GOT3 (cell line): ENCODE measurements around the gene TRIM21.
"Not testable (repeated sequence)": the region's sequence is repeated elsewhere in the genome, so short reads cannot be mapped to it uniquely, and the experiment has no call there.

ENCODE experiments used
- DNase-seq: peaks from one replicate; lab custom pipeline; 2025; ENCODE audit warnings: mixed read lengths; lab: John Stamatoyannopoulos, UW

TRIM21 gene

DNA sequence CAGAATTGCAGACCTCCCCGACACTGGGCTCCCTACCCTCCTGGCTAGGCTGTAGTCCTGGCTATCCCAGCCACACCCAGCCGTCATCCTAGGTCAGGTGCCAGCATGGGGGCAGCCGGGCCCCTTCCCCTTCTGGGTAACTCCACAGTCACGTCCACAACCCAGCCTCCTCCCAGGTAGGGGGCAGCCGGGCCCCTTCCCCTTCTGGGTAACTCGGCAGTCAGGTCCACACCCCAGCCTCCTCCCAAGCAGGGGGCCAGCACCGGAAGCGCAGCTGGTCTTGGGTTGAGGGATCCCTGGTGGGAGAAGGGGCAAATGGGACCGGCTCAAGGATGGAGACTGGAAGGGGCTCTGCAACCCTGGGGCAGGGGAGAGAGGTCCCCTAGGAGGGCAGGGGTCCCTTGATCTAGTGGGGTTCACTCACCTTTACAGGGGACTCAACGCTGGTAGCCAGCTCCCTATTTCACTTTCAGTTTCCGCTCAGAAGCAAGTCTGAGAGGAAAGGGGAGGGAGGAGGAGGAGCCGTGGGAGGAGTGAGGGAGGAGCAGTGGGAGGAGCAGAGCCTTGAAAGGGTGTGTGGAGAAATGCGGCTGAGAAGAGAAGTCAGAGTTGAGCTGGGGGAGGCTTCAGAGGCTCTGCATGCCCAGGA lies at the start of gene TRIM21:
Gene TRIM21, minus strand, starts transcription at position 494 of the 649 bp plus-strand sequence. CDS start 3,293 bp downstream, outside the sequence.
- DNase-seq, result no peak

DNA sequence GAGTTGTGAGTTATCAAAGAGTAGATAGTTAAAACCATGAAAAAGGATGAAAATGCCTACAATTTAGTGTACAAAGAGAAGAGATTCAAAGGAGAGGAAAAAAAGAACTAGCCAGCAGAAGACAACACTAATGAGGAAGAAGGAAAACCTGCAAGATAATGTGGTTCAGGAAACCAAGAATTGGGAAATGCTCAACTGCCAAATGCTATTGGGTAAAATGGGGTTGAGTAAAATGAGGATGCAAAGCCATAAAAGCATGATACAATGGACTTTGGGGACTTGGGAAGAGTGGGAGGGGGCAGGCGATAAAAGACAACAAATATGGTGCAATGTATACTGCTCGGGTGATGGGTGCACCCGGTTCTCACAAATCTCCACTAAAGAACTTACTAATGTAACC lies 48.0 kb upstream of the TRIM21 start:
- DNase-seq, result no peak

DNA sequence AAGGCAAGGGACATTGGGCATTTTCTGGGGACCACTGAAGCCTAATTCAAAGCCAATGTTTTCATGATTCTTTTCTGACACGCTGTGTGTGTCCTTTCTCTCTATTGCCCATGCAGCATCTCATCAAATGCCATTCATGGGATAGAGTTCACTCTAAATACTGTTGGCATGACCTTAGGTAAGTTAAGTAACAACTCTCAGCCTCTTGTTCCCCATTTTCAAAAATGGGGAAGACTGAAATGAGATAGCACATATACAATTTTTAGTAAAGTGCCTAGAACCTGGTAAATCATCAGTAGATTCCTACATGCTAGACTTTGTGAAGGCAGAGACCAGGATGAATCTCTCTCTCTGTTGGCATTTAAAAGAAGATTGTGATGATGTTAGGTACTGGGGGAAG lies 42.9 kb upstream of the TRIM21 start:
- DNase-seq, result no peak

DNA sequence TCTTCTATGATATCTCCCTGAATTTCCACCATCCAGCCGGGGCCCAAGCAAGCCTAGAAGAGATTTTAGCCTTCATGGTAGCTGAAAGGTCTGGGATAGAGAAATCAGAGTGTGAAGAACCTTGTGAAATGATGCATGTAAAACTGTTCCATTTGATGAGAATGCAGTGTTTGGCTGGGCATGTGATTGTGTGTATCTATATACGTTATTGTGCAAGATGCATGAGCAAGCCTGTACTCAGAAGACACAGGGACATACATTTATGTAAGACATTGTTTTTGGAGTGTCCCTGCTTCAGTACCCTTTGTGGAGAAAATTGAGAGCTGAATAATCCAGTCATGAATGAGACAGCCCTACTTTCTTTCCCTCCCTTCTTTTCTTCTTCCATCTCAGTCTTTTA lies 40.4 kb upstream of the TRIM21 start:
- no peak for DNase-seq

DNA sequence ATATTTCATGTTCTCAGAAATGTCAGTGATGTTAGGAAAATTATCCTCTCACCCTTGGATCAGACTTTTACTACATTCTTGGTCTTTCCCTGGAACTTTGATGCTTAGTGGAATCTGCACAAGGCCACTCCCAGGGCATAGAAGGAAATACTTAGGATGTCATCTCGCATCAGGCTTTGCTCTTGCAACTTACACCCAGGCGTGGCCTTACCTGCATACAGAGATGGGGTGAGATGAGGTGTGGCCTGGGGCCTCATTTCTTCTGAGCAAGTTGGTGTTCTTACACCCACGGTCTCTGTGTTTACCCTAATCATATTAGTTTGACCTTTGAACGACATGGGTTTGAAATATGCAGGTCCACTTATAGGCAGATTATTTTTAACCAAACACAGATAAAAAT lies 36.5 kb upstream of the TRIM21 start:
- DNase-seq, result no peak

DNA sequence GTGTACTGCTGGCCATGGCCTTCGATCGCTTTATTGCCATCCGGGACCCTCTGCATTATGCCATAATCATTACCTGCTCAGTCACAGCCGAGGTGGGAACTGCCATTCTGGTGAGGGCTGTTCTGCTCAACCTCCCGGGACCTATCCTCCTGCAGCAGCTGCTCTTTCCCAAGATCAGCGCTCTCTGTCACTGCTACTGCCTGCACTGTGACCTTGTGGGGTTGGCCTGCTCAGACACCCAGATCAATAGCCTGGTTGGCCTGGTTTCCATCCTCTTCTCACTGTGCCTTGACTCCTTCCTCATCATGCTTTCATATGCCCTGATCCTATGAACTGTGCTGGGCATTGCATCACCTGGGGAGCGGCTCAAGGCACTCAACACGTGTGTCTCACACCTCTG lies 24.9 kb upstream of the TRIM21 start:
- DNase-seq, result no peak

DNA sequence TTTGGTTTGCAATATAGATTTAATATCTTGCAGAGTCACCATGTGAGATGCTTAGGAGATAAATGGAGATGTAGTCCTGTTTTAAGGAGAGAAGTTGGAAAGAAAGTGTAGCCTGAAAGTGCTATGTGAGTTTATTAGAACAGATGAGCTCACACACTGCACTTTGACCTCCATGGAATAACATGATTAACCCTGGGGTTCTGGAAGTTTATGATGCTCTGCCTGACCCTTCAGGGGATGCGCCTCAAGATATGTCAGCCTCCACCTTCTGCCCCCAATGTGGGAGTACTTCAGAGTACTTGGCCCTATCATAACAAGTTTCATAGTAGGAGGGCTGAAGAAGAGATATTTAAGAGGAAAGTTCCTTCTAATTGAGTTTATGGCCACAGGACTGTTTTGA lies 23.3 kb upstream of the TRIM21 start:
- no peak for DNase-seq

DNA sequence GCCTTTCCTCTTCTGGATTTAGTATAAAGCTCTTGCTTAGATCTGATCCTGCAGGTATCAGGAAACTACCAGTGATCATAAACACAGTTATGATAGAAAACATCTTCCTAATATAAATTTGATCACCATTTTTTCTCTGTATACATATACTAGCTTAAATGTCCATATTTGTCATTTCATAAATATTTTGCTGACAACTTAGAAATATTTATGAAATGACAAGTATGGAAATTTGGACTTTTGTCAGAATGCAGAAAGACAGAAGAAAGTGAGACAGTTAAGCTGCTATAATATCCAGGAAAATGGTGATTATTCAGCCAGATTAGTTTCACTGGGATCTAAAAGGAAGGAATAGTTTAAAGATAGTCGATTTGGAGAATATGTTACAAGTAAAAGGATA lies 22.8 kb upstream of the TRIM21 start:
- no peak for DNase-seq

DNA sequence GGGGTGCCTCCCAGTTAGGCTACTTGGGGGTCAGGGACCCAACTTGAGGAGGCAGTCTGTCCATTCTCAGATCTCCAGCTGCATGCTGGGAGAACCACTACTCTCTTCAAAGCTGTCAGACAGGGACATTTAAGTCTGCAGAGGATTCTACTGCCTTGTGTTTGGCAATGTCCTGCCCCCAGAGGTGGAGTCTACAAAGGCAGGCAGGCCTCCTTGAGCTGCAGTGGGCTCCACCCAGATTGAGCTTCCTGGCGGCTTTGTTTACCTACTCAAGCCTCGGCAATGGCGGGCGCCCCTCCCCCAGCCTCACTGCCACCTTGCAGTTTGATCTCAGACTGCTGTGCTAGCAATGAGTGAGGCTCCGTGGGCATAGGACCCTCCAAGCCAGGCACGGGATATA lies 12.7 kb upstream of the TRIM21 start:
- not testable (repeated sequence) for DNase-seq

DNA sequence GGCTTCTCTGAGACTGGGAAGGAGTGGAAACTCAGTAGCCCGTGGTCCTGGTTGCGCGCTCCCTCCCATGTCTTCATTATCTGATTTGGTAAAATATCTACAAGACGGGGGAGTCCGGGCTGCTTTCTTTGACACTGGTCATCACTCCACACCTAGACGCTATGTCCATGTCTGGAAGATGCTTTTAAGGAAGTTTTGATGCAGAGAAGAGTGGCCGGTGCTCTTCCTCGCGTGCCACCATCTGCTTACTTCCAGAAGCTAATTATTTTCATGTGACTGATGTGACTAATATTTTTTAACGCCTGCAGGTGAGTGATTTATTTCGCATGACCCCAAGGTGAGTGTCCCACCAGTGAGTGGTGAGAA lies 339 bp upstream of the TRIM21 start:
- DNase-seq, result no peak

DNA sequence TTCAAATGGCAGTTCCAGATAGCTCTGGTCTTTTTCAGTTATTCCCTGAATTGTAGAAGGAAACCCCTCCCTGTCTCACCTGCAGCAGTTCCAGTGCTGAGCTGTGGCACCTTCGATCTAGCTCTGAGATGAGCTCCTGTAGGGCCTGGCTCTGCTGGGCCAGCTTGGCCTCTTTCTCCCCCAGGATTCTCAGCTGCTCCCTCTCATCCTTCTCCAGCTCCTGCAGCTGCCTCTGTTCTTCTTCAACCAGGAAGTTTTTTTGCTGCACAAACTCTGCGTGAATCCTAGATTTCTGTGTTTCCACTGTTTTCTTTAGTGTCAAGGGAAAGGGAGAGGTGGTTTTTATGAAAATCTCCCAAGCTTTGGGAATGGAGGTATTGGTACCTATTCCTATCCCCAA lies 5.3 kb downstream of the TRIM21 start:
- DNase-seq, result no peak

DNA sequence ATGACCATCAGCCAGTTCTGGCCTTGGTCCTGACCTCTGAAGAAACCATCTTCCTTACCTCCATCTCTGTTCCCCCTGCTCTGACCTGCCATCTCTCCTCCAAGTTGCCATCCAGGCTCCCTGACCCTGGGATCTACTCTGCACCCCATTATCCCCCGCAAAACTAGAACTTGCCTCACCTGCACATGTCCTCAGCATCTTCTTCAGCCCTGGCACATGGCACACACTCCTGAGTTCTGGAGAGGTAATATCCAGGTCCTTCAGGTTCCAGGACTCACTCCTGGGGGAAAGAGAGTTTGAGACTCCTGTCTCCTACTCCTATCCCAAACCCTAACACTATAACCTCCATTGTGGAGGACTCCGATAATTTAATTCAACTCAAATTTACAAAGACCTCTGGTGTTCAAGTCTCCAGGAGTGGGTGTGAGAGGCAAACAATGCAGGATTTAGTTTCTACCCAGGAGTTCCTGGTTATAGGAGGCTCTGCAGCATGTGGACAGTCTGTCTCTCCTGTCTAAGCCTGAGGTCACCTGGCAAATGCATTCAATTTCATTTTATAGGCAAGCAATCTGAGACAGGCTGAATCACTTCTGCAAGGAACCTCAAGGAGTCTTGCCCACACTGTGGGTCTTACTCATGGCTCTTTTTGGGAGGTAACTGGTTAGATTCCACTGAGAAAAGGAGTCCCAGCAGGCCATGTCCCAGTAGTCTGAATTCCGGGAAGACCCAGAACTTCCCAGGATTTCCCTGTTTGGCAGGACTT lies 7.3 kb downstream of the TRIM21 start:
- DNase-seq, result no peak

DNA sequence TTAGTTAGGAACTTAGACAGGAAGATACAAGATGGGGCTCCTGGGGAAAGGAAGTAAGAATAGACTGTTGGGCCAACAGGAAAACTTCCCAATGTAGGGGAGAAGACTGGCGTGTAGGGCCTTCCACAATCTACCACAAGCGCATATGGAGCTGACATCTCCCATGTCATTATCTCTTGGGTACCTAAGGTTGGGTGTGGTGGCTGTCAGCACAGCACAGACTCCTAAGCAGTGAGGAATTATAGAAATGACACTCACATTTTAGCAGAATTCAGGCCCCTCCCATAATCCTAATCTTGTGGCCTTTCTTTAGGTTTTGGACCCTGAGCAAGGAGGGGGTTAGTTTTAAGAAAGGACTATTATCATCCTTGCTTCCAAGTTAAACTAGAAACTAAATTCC lies 11.6 kb downstream of the TRIM21 start:
- no peak for DNase-seq

DNA sequence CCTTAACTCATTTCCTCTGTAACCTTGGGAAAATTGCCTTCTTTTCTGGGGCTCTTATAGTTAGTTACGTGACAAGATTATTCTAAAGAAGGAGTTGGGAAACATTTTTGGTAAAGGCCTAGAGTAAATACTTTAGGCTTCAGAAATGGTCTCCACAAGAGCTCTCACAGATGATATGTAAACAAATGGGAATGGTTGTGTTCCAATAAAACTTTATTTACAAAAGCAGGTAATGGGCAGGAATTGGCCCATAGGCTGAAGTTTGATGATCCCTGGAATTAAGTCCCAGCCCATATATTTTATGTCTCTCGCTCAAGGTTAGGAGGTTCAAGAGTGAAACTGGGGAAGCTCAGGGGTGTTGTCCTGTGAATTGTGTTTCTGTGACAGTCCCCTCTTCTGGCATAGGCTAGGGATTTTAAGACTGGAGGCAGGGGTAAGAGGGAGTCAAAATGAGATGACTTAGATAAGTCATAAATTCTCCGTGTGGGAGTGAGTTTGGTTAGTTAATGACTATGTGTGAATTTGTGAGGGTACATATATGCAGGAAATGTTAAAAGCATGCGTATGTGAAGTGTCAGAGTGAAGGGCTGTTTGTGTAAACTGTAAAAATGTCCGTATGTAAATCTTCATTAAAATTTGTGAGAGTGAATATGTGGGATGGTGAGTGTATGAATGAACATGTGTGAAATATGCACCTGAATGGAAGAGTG lies 17.9 kb downstream of the TRIM21 start:
- DNase-seq, result no peak

DNA sequence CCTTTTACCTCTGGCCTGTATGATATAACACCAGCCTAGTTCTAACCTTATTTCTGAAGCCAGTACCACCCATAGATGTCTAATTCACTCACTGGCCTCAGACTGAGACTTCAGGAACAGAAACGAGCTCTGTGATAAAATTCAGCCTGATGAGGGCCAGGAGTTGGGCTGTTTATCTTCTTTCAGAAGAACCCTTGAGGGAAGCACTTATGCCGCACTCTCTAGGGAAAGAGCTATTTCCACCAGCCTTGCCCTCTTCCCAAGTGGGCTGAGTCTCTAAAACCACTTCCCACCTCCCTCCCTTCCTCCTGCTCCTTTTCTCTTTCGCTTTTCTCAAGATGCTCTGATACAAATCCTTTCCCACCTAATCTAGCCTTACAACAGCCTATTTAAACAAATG lies 23.3 kb downstream of the TRIM21 start:
- no peak for DNase-seq

DNA sequence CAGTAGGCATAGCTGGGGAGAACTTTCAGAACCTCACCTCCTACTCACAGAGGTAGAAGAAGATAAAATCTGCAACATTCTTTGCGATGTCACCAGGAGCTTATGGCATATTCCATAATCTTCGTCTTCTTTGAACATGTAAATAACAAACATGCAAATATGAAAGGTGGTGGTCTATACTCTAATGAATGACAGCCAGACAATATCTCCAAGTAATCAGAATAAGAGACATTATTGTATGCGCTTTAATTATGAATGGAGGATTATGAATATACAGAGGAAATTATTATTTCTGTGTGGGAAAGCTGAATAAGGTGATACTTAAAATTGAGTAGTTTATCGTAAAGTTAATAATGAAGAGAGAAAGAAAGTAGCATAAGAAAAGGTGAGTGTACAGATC lies 25.2 kb downstream of the TRIM21 start, which contains the start of gene OR52B4:
Gene OR52B4, minus strand, starts transcription at position 101 of the 400 bp plus-strand sequence. Its CDS starts 91 bp downstream, at position 10.
- DNase-seq, result no peak

DNA sequence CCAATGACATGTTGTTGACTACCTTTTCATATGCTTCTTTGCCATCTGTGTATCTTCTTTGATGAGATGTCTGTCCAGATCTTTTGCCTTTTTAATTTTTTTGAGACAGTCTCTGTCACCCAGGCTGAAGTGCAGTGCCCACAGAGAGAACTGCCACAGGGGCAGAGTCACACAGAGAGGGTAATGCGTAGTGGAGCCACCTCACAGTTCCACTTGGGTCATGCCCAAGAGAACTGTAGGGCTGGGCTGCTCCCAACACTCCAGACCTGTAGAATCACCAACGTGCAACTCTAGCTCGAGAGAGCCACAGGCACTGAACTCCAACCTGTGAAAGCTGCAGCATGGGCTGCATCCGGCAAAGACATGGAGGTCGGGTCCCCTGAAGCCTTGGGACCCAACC lies 45.4 kb downstream of the TRIM21 start:
- not testable (repeated sequence) for DNase-seq

DNA sequence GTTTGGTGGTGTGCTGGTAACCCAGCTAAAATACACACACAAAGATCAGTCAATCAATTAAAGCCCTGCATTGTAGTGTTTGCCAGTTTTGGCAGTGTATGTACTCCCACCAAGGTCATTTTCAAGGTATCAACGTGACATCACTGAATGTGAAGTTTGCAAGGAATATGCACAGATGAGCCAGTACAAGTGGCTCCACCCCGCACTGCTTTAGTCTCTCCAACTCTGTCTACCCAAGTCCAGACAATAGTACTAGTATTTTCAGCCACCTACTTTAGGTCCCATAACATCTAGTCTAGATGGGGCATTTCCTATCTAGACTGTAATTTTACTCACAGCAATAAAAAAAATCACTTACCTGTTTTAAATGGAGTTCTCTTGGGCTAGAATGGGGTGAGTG lies 48.1 kb downstream of the TRIM21 start:
- not testable (repeated sequence) for DNase-seq
